GM19239 (cell line): ENCODE data around the gene GPX3.

Source experiments
- DNase-seq: peaks from one replicate; pipeline ENCODE4 v3.0.0; 2011; ENCODE audit warnings: low spot score; ENCODE audit not compliant: insufficient read length
- FAIRE-seq: peaks from 2 replicates; lab custom pipeline; 2011; peaks lifted over from hg19 to GRCh38; lab: Jason Lieb, UNC

Gene GPX3

DNA sequence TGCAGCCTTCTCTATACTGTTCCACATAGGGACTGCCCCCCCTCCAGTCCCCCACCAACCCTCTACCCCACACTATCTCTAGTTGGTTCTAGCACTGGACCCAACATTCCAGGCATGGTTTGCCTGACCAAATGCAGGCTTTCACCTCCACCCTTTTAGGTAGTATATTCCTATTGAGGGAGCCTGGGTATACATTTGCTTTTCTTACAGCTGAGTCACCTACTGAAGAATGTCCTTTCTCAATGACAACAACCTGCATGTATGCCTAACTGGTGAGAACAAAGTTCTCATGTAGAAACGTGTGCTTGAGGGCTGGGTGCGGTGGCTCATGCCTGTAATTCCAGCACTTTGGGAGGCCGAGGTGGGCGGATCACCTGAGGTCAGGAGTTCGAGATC, 52.2 kb downstream of the GPX3 start:
- FAIRE-seq (no peak), DNase-seq (no peak)

DNA sequence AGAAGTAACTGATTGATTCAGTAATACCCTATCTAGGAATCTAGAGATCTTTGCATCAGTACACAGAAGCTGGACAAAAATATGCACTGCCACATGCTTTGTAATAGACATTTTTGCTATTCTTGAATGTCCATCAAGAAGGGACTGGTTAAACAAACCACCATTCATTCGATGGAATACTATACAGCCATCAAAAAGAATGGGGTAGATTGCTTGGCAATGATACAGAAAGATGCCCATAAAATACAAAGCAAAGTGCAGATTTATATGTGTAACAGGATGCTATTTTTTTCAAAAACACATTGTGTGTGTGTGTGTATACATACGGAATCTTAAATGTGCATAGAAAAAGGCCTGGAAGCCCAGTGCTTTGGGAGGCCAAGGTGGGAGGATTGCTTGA, 52.9 kb downstream of the GPX3 start:
- FAIRE-seq (no peak), DNase-seq (no peak)

DNA sequence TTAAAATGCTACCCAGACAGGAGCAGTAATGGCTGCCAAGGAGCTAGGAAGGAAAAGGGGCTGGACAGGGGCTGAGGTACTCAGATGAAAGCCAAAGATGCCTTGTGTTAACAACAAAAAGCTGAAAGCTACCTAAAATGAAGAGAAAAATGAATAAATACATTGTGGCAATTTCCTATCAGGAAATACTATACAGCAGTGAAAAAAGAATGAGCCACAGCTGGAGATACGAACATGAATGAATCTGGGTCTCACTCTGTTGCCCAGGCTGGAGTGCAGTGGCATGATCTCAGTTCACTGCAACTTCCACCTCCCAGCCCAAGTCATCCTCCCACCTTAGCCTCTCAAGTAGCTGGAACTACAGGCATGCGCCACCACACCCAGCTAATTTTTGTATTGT, 54.2 kb downstream of the GPX3 start:
- FAIRE-seq (no peak), DNase-seq (no peak)

DNA sequence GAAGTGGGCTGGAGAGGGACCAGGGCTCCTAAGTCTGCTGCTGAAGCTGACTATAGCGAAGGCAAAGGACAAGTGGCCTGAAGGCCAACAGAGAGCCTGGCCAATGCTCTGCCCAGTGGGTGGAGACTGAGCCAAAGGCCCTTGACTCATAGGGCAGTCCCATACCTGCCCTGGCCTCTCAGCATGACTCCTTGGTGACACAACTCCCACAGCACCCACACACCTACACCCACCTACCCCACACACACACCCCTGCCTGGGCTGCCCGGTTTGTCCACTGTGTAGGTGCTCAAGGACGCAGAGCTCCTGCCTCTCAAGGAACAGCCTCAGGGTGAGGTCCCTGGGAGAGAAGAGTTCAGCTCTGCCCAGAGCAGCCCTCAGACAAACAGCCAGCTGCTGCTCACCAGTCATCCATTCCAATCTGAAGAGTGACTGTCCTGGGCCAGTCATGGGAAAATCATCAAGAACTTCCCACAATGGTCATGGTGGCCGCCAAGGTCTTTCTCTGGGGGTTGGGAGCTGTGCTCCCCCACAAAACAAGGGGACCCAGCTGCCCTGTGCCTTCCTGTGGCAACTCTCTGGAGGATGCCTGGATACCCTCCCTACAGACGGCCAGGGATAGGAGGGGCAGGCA, 55.4 kb downstream of the GPX3 start:
- FAIRE-seq (no peak), DNase-seq (no peak)

DNA sequence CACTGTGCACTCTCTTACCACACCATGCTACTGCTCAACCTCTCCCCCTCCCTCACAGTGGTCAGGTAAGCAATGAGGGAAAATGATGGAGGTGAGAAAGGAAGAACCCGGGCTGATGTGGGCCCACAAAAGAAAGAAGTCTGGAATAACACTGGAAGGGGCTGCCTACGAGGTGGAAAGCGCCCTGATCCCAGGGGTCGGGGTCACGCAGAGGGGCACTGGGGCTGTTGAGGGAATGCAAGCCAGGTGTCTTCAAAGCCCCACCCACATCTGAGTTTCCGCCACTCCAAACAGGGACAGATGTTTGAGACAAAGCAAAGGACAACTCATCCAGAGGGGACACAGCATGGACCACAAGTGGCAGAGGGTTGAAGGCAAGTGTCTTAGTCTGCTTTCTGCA, 56.2 kb downstream of the GPX3 start:
- no peak for DNase-seq
- FAIRE-seq: no peak

DNA sequence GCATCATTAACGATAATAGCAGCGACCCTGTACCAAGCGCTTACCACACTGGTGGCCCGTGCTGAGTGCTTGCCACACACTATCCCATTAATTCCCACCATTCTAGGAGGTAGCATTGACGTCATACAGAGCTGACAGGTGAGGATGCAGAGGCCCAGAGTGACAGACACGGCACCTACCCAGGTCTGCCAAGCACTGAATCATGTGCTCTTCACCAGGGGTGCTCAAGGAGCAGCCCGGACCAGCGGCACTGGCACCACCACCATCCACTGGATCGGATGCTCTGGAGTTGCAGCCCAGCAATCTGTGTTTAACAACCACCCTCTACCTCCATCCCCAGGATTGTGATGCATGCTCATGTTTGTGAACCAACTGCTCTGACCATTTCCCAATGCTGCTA, 57.0 kb downstream of the GPX3 start:
- no peak for FAIRE-seq
- DNase-seq: no peak

DNA sequence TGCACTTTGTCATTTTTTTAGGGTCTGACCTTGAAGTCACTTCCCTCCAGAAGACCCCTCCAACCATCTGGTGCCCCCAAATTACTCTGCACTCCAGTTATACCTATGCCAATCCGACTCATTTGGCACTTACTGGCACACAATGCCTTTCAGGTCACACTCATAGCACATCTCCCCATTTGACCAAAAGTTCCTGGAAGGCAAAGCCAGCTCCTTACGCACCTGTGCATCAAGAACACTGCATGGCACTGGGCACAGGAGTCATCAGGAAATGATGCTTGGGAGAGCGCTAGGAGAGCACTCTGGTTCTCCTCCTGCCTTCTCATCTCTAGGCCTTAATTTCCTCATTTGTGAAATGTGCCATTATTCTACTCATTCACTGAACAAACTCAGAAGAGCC, 57.6 kb downstream of the GPX3 start:
- FAIRE-seq: no peak
- no peak for DNase-seq
